ENCODE measurements around the gene ABCG8. TPM values are rescaled to one million over a fixed set of nuclear protein-coding genes. Genes with fewer than 3 reads are reported as not detected.

Gene ABCG8
- total and polyA plus RNA-seq, 2 donors (not counting 1 experiment from before 2014, with no cell fraction given): not detected

GRCh38 chr2:43831543-43832294, 7.1 kb upstream of the ABCG8 start:
- H3K9ac ChIP-seq (ENCODE audit: low read length): no peak overlapping the region
- H3K4me3 ChIP-seq (ENCODE audit: control extremely low read depth in 1 of 5, extremely low read depth in 1 of 5, insufficient read depth in 1 of 5, low read depth in 2 of 5, low read length in 4 of 5): no peak overlapping the region
- no peaks in the 10 kb centered on the region for H3K36me3 ChIP-seq (replicated peaks in 1 of 2; ENCODE audit: control extremely low read depth in 1 of 2, control insufficient read depth in 1 of 2, extremely low read depth in 1 of 2, insufficient read depth in 2 of 2, low read length in 1 of 2)
- DNase-seq (no peak), ATAC-seq (ENCODE audit: low read depth) (no peak)
- whole genome bisulfite sequencing (ENCODE audit: insufficient coverage): 15% methylated on average over 54 of the region's 54 CpGs
- H3K9me3 Mint-ChIP-seq (ENCODE audit: insufficient read depth): no peaks in the 10 kb centered on the region
- H3K27ac Mint-ChIP-seq: no peak overlapping the region
- no peak overlapping the region for H2AFZ ChIP-seq (ENCODE audit: insufficient read depth, low read depth, low read length, poor library complexity, severe bottlenecking)
- no peak overlapping the region for H3K4me3 Mint-ChIP-seq
- H3K4me1 ChIP-seq (ENCODE audit: control insufficient read depth in 2 of 2, insufficient read depth in 2 of 2, low read length in 2 of 2): no peaks in the 10 kb centered on the region
- no peak overlapping the region for H3K27ac ChIP-seq (ENCODE audit: low read length in 2 of 2)
- intact Hi-C loops (cut with micrococcal nuclease): no loop called here
- ChIA-PET POLR2A (no interaction called here), CTCF (interaction anchor here (0.6 kb wide), 1 partner anchor 35 kb away, joined by 4 read pairs; no protein-coding TSS in a partner anchor)
- H3K27me3 ChIP-seq (replicated peaks in 1 of 4; ENCODE audit: control extremely low read depth in 1 of 4, control insufficient read depth in 3 of 4, insufficient read depth in 4 of 4, low read length in 3 of 4): peaks cover 0 to 19% (median 0%) of the 10 kb centered on the region in 4 experiments
- H3K27me3 Mint-ChIP-seq: peaks cover 24% of the 10 kb centered on the region
- TF ChIP-seq EZH2 (IDR thresholded peaks at IDR 0.05; ENCODE audit: borderline replicate concordance, insufficient read depth, low read depth, low read length, poor library complexity, severe bottlenecking): no peak
- H4K20me1 ChIP-seq (ENCODE audit: control insufficient read depth, insufficient read depth, low read length, poor library complexity, severe bottlenecking): no peaks in the 10 kb centered on the region
- no peaks in the 10 kb centered on the region for H3K79me2 ChIP-seq (ENCODE audit: control insufficient read depth, insufficient read depth, low read length)
- H3K9me3 ChIP-seq (ENCODE audit: control extremely low read depth in 1 of 3, control insufficient read depth in 2 of 3, insufficient read depth in 1 of 3, low read length in 2 of 3): no peaks in the 10 kb centered on the region
- H3K4me1 Mint-ChIP-seq: peaks cover 2% of the 10 kb centered on the region
- no peak overlapping the region for H3K4me2 ChIP-seq (replicated peaks; ENCODE audit: low read depth, low read length, poor library complexity, severe bottlenecking)

GRCh38 chr2:43832457-43832856, 6.3 kb upstream of the ABCG8 start:
- Histone ChIP-seq H3K79me2 (ENCODE audit: control insufficient read depth, insufficient read depth, low read length) (no peaks in the 10 kb centered on the region), H3K4me3 (ENCODE audit: control extremely low read depth in 1 of 5, extremely low read depth in 1 of 5, insufficient read depth in 1 of 5, low read depth in 2 of 5, low read length in 4 of 5) (no peak overlapping the region), H3K9ac (ENCODE audit: low read length) (no peak overlapping the region), H2AFZ (ENCODE audit: insufficient read depth, low read depth, low read length, poor library complexity, severe bottlenecking) (no peak overlapping the region), H3K27me3 (replicated peaks in 1 of 4; ENCODE audit: control extremely low read depth in 1 of 4, control insufficient read depth in 3 of 4, insufficient read depth in 4 of 4, low read length in 3 of 4) (peaks cover 0 to 19% (median 0%) of the 10 kb centered on the region in 4 experiments), H4K20me1 (ENCODE audit: control insufficient read depth, insufficient read depth, low read length, poor library complexity, severe bottlenecking) (no peaks in the 10 kb centered on the region), H3K36me3 (replicated peaks in 1 of 2; ENCODE audit: control extremely low read depth in 1 of 2, control insufficient read depth in 1 of 2, extremely low read depth in 1 of 2, insufficient read depth in 2 of 2, low read length in 1 of 2) (no peaks in the 10 kb centered on the region), H3K4me2 (replicated peaks; ENCODE audit: low read depth, low read length, poor library complexity, severe bottlenecking) (no peak overlapping the region), H3K9me3 (ENCODE audit: control extremely low read depth in 1 of 3, control insufficient read depth in 2 of 3, insufficient read depth in 1 of 3, low read length in 2 of 3) (no peaks in the 10 kb centered on the region), H3K4me1 (ENCODE audit: control insufficient read depth in 2 of 2, insufficient read depth in 2 of 2, low read length in 2 of 2) (no peaks in the 10 kb centered on the region), H3K27ac (ENCODE audit: low read length in 2 of 2) (no peak overlapping the region)
- ATAC-seq (ENCODE audit: low read depth) (no peak), DNase-seq (no peak)
- Mint-ChIP-seq H3K4me3 (no peak overlapping the region), H3K4me1 (peaks cover 2% of the 10 kb centered on the region), H3K27me3 (peaks cover 24% of the 10 kb centered on the region), H3K9me3 (ENCODE audit: insufficient read depth) (no peaks in the 10 kb centered on the region), H3K27ac (no peak overlapping the region)
- CTCF ChIA-PET: no interaction called here
- no peak for TF ChIP-seq EZH2 (IDR thresholded peaks at IDR 0.05; ENCODE audit: borderline replicate concordance, insufficient read depth, low read depth, low read length, poor library complexity, severe bottlenecking)
- TF ChIP-seq CTCF (IDR thresholded peaks at IDR 0.05): no peak
- POLR2A ChIA-PET: no interaction called here
- 75% methylated on average over 3 of the region's 3 CpGs for WGBS (ENCODE audit: insufficient coverage)
- intact Hi-C loops (cut with micrococcal nuclease): no loop called here

Measured in B cell (primary cell).